Measurements from ENCODE around the gene NUDCD2. TPM values are rescaled to one million over a fixed set of nuclear protein-coding genes. Genes with fewer than 3 reads are reported as not detected.
"Not testable (repeated sequence)": the region's sequence is repeated elsewhere in the genome, so short reads cannot be mapped to it uniquely, and the experiment has no call there.

NUDCD2 gene
- total RNA-seq, 2 donors from 2014 or later, result 60.5 to 63.0 TPM

- ATAC-seq (no peak), DNase-seq (ENCODE audit: low spot score in 2 of 2) (no peak)
- Mint-ChIP-seq H3K36me3 (peaks cover 8 to 69% of the 10 kb centered on the region in 2 donors), H3K9me3 (no peaks in the 10 kb centered on the region), H3K27ac (no peak overlapping the region)
Observed at GRCh38 chr5:163478982-163479271, 19.0 kb upstream of the NUDCD2 start.

GRCh38 chr5:163478126-163478981, 18.5 kb upstream of the NUDCD2 start:
- Mint-ChIP-seq H3K36me3 (peaks cover 8 to 69% of the 10 kb centered on the region in 2 donors), H3K9me3 (no peaks in the 10 kb centered on the region), H3K27ac (no peak overlapping the region)
- ATAC-seq, result no peak
- DNase-seq (ENCODE audit: low spot score in 2 of 2), result no peak

GRCh38 chr5:163475411-163475810, 15.5 kb upstream of the NUDCD2 start:
- ATAC-seq (no peak), DNase-seq (ENCODE audit: low spot score in 2 of 2) (no peak)
- no peaks in the 10 kb centered on the region for H3K9me3 Mint-ChIP-seq
- H3K27ac Mint-ChIP-seq, result no peak overlapping the region
- H3K36me3 Mint-ChIP-seq, result peaks cover 14 to 64% of the 10 kb centered on the region in 2 donors

- Mint-ChIP-seq H3K36me3 (peaks cover 10 to 60% of the 10 kb centered on the region in 2 donors), H3K27ac (no peak overlapping the region), H3K9me3 (no peaks in the 10 kb centered on the region)
- DNase-seq (ENCODE audit: low spot score in 2 of 2) (no peak), ATAC-seq (no peak)
Observed at GRCh38 chr5:163473635-163474243, 13.8 kb upstream of the NUDCD2 start.

GRCh38 chr5:163467682-163468081, 7.8 kb upstream of the NUDCD2 start:
- Mint-ChIP-seq H3K36me3 (peaks cover 10 to 48% of the 10 kb centered on the region in 2 donors), H3K9me3 (no peaks in the 10 kb centered on the region), H3K27ac (peak overlapping the region in 1 of 2 donors; percentile 69)
- ATAC-seq (no peak), DNase-seq (ENCODE audit: low spot score in 2 of 2) (no peak)

GRCh38 chr5:163463063-163463435, 3.1 kb upstream of the NUDCD2 start:
- Mint-ChIP-seq H3K27ac (no peak overlapping the region), H3K9me3 (no peaks in the 10 kb centered on the region), H3K36me3 (peaks cover 24 to 31% of the 10 kb centered on the region in 2 donors)
- ATAC-seq, result no peak
- no peak for DNase-seq (ENCODE audit: low spot score in 2 of 2)

GRCh38 chr5:163460562-163461171, 765 bp upstream of the NUDCD2 start, which contains the start of gene HMMR:
Gene HMMR, plus strand, starts transcription at chr5:163460632. Its CDS starts 61 bp downstream, at chr5:163460693.
- peak within 1 kb of the TSS; percentile 99 for H3K27ac Mint-ChIP-seq
- no peaks in the 10 kb centered on the region for H3K9me3 Mint-ChIP-seq
- peaks cover 31 to 43% of the 10 kb centered on the region in 2 donors for H3K36me3 Mint-ChIP-seq
- ATAC-seq (no peak), DNase-seq (ENCODE audit: low spot score in 2 of 2) (no peak)

GRCh38 chr5:163459462-163459818, 462 bp downstream of the NUDCD2 start:
- peak overlapping the region; percentile 99 for H3K27ac Mint-ChIP-seq
- ATAC-seq, result no peak
- peaks cover 38 to 47% of the 10 kb centered on the region in 2 donors for H3K36me3 Mint-ChIP-seq
- DNase-seq (ENCODE audit: low spot score in 2 of 2), result no peak
- no peaks in the 10 kb centered on the region for H3K9me3 Mint-ChIP-seq

GRCh38 chr5:163458778-163459385, 1.0 kb downstream of the NUDCD2 start:
- Mint-ChIP-seq H3K27ac (peak overlapping the region; percentile 99), H3K36me3 (peaks cover 38 to 42% of the 10 kb centered on the region in 2 donors), H3K9me3 (no peaks in the 10 kb centered on the region)
- ATAC-seq, result no peak
- DNase-seq (ENCODE audit: low spot score in 2 of 2), result no peak

- H3K27ac Mint-ChIP-seq, result no peak overlapping the region
- no peaks in the 10 kb centered on the region for H3K9me3 Mint-ChIP-seq
- ATAC-seq (no peak), DNase-seq (ENCODE audit: low spot score in 2 of 2) (no peak)
- peaks cover 38 to 42% of the 10 kb centered on the region in 2 donors for H3K36me3 Mint-ChIP-seq
Observed at GRCh38 chr5:163456840-163457239, 3.1 kb downstream of the NUDCD2 start.

GRCh38 chr5:163456029-163456589, 3.8 kb downstream of the NUDCD2 start:
- peaks cover 38 to 42% of the 10 kb centered on the region in 2 donors for H3K36me3 Mint-ChIP-seq
- no peak overlapping the region for H3K27ac Mint-ChIP-seq
- DNase-seq (ENCODE audit: low spot score in 2 of 2), result no peak
- no peak for ATAC-seq
- H3K9me3 Mint-ChIP-seq, result no peaks in the 10 kb centered on the region

- Mint-ChIP-seq H3K27ac (peak overlapping the region in 1 of 2 donors; percentile 59), H3K36me3 (peaks cover 33 to 43% of the 10 kb centered on the region in 2 donors)
- not testable (repeated sequence) for H3K9me3 Mint-ChIP-seq; ATAC-seq; DNase-seq (ENCODE audit: low spot score in 2 of 2)
Observed at GRCh38 chr5:163455406-163455805, 4.5 kb downstream of the NUDCD2 start.

GRCh38 chr5:163453705-163454104, 6.2 kb downstream of the NUDCD2 start:
- DNase-seq (ENCODE audit: low spot score in 2 of 2), result no peak
- Mint-ChIP-seq H3K9me3 (no peaks in the 10 kb centered on the region), H3K27ac (no peak overlapping the region), H3K36me3 (peaks cover 19 to 46% of the 10 kb centered on the region in 2 donors)
- no peak for ATAC-seq

GRCh38 chr5:163451489-163451888, 8.4 kb downstream of the NUDCD2 start:
- Mint-ChIP-seq H3K9me3 (no peaks in the 10 kb centered on the region), H3K36me3 (peaks cover 30 to 53% of the 10 kb centered on the region in 2 donors), H3K27ac (no peak overlapping the region)
- DNase-seq (ENCODE audit: low spot score in 2 of 2), result no peak
- no peak for ATAC-seq

GRCh38 chr5:163448491-163448890, 11.4 kb downstream of the NUDCD2 start:
- DNase-seq (ENCODE audit: low spot score in 2 of 2), result no peak
- H3K36me3 Mint-ChIP-seq, result peaks cover 11 to 33% of the 10 kb centered on the region in 2 donors
- H3K9me3 Mint-ChIP-seq, result no peaks in the 10 kb centered on the region
- H3K27ac Mint-ChIP-seq, result no peak overlapping the region
- no peak for ATAC-seq

GRCh38 chr5:163447875-163448274, 12.0 kb downstream of the NUDCD2 start:
- DNase-seq (ENCODE audit: low spot score in 2 of 2) (no peak), ATAC-seq (no peak)
- H3K27ac Mint-ChIP-seq, result no peak overlapping the region
- peaks cover 11 to 33% of the 10 kb centered on the region in 2 donors for H3K36me3 Mint-ChIP-seq
- no peaks in the 10 kb centered on the region for H3K9me3 Mint-ChIP-seq

- Mint-ChIP-seq H3K9me3 (no peaks in the 10 kb centered on the region), H3K36me3 (peaks cover 11 to 39% of the 10 kb centered on the region in 2 donors), H3K27ac (peak overlapping the region in 1 of 2 donors; percentile 69)
- no peak for DNase-seq (ENCODE audit: low spot score in 2 of 2)
- ATAC-seq, result no peak
Observed at GRCh38 chr5:163447191-163447590, 12.7 kb downstream of the NUDCD2 start.
